Activated T-cell treated with anti-CD3 and anti-CD28 coated beads for 4 hours (primary cell): ENCODE results near the gene UBE2E2.

Source experiments
- DNase-seq: peaks from one replicate; pipeline ENCODE4 v3.0.0-alpha.2; 2020

Gene UBE2E2

DNA sequence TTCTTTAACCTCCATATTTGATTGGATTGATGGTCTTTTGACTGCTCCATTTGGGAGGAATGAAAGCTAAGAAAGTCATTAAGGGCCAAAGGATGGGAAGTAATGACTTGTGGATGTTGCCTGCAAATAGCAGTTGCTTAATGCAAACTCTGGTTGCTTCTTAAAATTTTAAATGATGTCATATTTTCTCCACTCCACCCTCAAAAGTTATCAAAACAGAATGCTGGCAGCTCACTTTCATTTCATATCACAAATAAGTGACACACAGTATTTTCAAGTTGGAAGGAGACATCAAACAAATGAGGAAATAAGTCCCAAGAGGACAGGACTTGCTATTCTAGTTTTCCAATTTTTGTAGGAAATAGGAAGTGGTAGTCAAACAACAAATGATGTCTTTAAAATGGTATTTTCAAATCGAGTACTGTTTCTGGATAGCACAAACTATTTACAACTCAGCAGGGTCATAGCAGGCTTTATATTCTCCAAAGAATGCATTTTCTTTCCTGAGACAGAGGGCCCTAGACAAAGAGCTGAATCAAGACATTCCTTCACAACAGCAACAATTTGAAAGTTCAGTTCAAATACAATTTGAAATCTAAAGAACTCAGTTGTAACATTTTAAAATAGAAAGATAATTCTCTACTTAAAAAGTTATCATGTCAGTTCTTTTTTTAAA lies 437.5 kb downstream of the UBE2E2 start:
- no peak for DNase-seq
